Type B pancreatic cell (in vitro differentiated cells): Measurements from ENCODE around the gene SLC35F3. TPM values are rescaled to one million over a fixed set of nuclear protein-coding genes. Genes with fewer than 3 reads are reported as not detected.

Experiments
- DNase-seq: peaks from one replicate; pipeline ENCODE4 v3.0.0; 2021; ENCODE audit warnings: mixed read lengths; ENCODE audit not compliant: unreplicated experiment; ENCODE audit errors: extremely low spot score
- H3K27ac Mint-ChIP-seq: 2 replicates; pipeline ENCODE4 v1.8.0; 2021; ENCODE audit warnings: mild to moderate bottlenecking, mixed read lengths
- H3K27me3 Mint-ChIP-seq: 2 replicates; pipeline ENCODE4 v1.8.0; 2021; ENCODE audit warnings: mixed read lengths
- H3K36me3 Mint-ChIP-seq: 2 replicates; pipeline ENCODE4 v1.8.0; 2021; ENCODE audit warnings: mixed read lengths
- H3K4me1 Mint-ChIP-seq: one replicate; pipeline ENCODE4 v1.8.0; 2021; ENCODE audit warnings: mixed read lengths; ENCODE audit not compliant: unreplicated experiment
- H3K4me3 Mint-ChIP-seq: 2 replicates; pipeline ENCODE4 v1.8.0; 2021; ENCODE audit warnings: mild to moderate bottlenecking, mixed read lengths
- H3K9me3 Mint-ChIP-seq: 2 replicates; pipeline ENCODE4 v1.8.0; 2021; ENCODE audit warnings: mixed read lengths
- CTCF ChIP-seq: fragments of 200-600 bp; sonication (generic); conservative IDR thresholded peaks from 2 replicates; pipeline ENCODE4 v1.5.0; 2021; ENCODE audit warnings: antibody characterized with exemption, mild to moderate bottlenecking
- total RNA-seq: library from RNA; stranded (reverse); gene quantifications from 2 replicates; pipeline ENCODE4 v1.2.1, GENCODE V29; 2021; ENCODE audit warnings: low replicate concordance

Gene SLC35F3
- total RNA-seq, 1 donor from 2014 or later = 2.1 TPM

- peaks cover 14% of the 10 kb centered on the region for H3K27me3 Mint-ChIP-seq
- DNase-seq = no peak
- no peak overlapping the region for H3K4me3 Mint-ChIP-seq
Observed at GRCh38 chr1:234256359-234256758, 351.9 kb downstream of the SLC35F3 start.

GRCh38 chr1:234258071-234258470 is 353.6 kb downstream of the SLC35F3 start:
- Mint-ChIP-seq H3K4me3 (no peak overlapping the region), H3K36me3 (no peaks in the 10 kb centered on the region), H3K27ac (no peak overlapping the region), H3K4me1 (no peaks in the 10 kb centered on the region), H3K27me3 (peaks cover 17% of the 10 kb centered on the region), H3K9me3 (peaks cover 11% of the 10 kb centered on the region)
- no peak for DNase-seq
- TF ChIP-seq CTCF = no peak

More at GRCh38 chr1:234256359-234256758, 351.9 kb downstream of the SLC35F3 start:
- no peaks in the 10 kb centered on the region for H3K4me1 Mint-ChIP-seq
- no peaks in the 10 kb centered on the region for H3K36me3 Mint-ChIP-seq
- TF ChIP-seq CTCF = no peak
- peaks cover 11% of the 10 kb centered on the region for H3K9me3 Mint-ChIP-seq
- no peak overlapping the region for H3K27ac Mint-ChIP-seq

GRCh38 chr1:234260578-234260977 is 356.1 kb downstream of the SLC35F3 start:
- Mint-ChIP-seq H3K36me3 (no peaks in the 10 kb centered on the region), H3K9me3 (peaks cover 11% of the 10 kb centered on the region), H3K4me3 (no peak overlapping the region), H3K27me3 (peaks cover 15% of the 10 kb centered on the region), H3K27ac (no peak overlapping the region), H3K4me1 (no peaks in the 10 kb centered on the region)
- DNase-seq = no peak
- no peak for TF ChIP-seq CTCF

GRCh38 chr1:234261545-234261944 is 357.1 kb downstream of the SLC35F3 start:
- H3K9me3 Mint-ChIP-seq = peaks cover 11% of the 10 kb centered on the region
- H3K4me3 Mint-ChIP-seq = no peak overlapping the region
- H3K36me3 Mint-ChIP-seq = no peaks in the 10 kb centered on the region
- no peak for DNase-seq
- peaks cover 13% of the 10 kb centered on the region for H3K27me3 Mint-ChIP-seq
- no peaks in the 10 kb centered on the region for H3K4me1 Mint-ChIP-seq
- no peak for TF ChIP-seq CTCF
- H3K27ac Mint-ChIP-seq = no peak overlapping the region

GRCh38 chr1:234262007-234262753 is 357.7 kb downstream of the SLC35F3 start:
- H3K4me3 Mint-ChIP-seq = no peak overlapping the region
- no peaks in the 10 kb centered on the region for H3K36me3 Mint-ChIP-seq
- TF ChIP-seq CTCF = no peak
- peaks cover 13% of the 10 kb centered on the region for H3K27me3 Mint-ChIP-seq
- no peak overlapping the region for H3K27ac Mint-ChIP-seq
- peaks cover 10% of the 10 kb centered on the region for H3K9me3 Mint-ChIP-seq
- no peaks in the 10 kb centered on the region for H3K4me1 Mint-ChIP-seq
- DNase-seq = no peak
